ENCODE measurements around the gene LRRC8A.
"Not testable (repeated sequence)": the region's sequence is repeated elsewhere in the genome, so short reads cannot be mapped to it uniquely, and the experiment has no call there.

LRRC8A gene

GRCh38 chr9:128851779-128852600 lies 29.9 kb upstream of the LRRC8A start:
- intact Hi-C loops (cut with DNase I; ENCODE audit: low total_unique reads): loop anchor here (10.0 kb wide), 1 partner anchor 173 kb away; the partner anchor contains the start of gene SH3GLB2
- not testable (repeated sequence) for H3K27ac ChIP-seq, H3K4me3 ChIP-seq, H3K27me3 ChIP-seq, H3K9me3 ChIP-seq, DNase-seq, H3K4me1 ChIP-seq, H3K36me3 ChIP-seq
- TF ChIP-seq CTCF (IDR thresholded peaks at IDR 0.05): peak; percentile 62 to 86

GRCh38 chr9:128852646-128853045 lies 29.3 kb upstream of the LRRC8A start:
- not testable (repeated sequence) for H3K27ac ChIP-seq, DNase-seq, H3K9me3 ChIP-seq, H3K36me3 ChIP-seq, H3K4me3 ChIP-seq, H3K4me1 ChIP-seq, H3K27me3 ChIP-seq
- intact Hi-C loops (cut with DNase I; ENCODE audit: low total_unique reads): loop anchor here (10.0 kb wide), 1 partner anchor 172 kb away; the partner anchor contains the start of gene SH3GLB2

GRCh38 chr9:128854454-128854853 lies 27.5 kb upstream of the LRRC8A start:
- not testable (repeated sequence) for H3K4me3 ChIP-seq, H3K9me3 ChIP-seq, DNase-seq, H3K4me1 ChIP-seq, H3K36me3 ChIP-seq, H3K27ac ChIP-seq, H3K27me3 ChIP-seq
- intact Hi-C loops (cut with DNase I; ENCODE audit: low total_unique reads): loop anchor here (10.0 kb wide), 1 partner anchor 170 kb away; the partner anchor contains the start of gene SH3GLB2

GRCh38 chr9:128858476-128858875 lies 23.5 kb upstream of the LRRC8A start:
- DNase-seq, H3K27ac ChIP-seq, H3K27me3 ChIP-seq, H3K4me3 ChIP-seq, H3K9me3 ChIP-seq, H3K36me3 ChIP-seq: not testable (repeated sequence)
- intact Hi-C loops (cut with DNase I; ENCODE audit: low total_unique reads): loop anchor here (10.0 kb wide), 1 partner anchor 166 kb away; the partner anchor contains the start of gene SH3GLB2
- peaks cover 0 to 31% (median 19%) of the 10 kb centered on the region in 4 donors for H3K4me1 ChIP-seq

- no peak overlapping the region for H3K4me3 ChIP-seq
- H3K36me3 ChIP-seq: no peaks in the 10 kb centered on the region
- no peak for DNase-seq
- H3K27ac ChIP-seq: no peak overlapping the region
- H3K27me3 ChIP-seq: no peaks in the 10 kb centered on the region
- H3K4me1 ChIP-seq: peaks cover 0 to 36% (median 23%) of the 10 kb centered on the region in 4 donors
- no peak for TF ChIP-seq CTCF (IDR thresholded peaks at IDR 0.05)
- H3K9me3 ChIP-seq: no peaks in the 10 kb centered on the region
- intact Hi-C loops (cut with DNase I; ENCODE audit: low total_unique reads): no loop called here
Measured at GRCh38 chr9:128860937-128861336, 21.0 kb upstream of the LRRC8A start.

GRCh38 chr9:128861501-128861900 lies 20.4 kb upstream of the LRRC8A start:
- intact Hi-C loops (cut with DNase I; ENCODE audit: low total_unique reads): no loop called here
- no peak for DNase-seq
- no peaks in the 10 kb centered on the region for H3K27me3 ChIP-seq
- no peaks in the 10 kb centered on the region for H3K36me3 ChIP-seq
- peaks cover 0 to 36% (median 23%) of the 10 kb centered on the region in 4 donors for H3K4me1 ChIP-seq
- no peak overlapping the region for H3K4me3 ChIP-seq
- peak overlapping the region; percentile 67 to 72 for H3K27ac ChIP-seq
- no peaks in the 10 kb centered on the region for H3K9me3 ChIP-seq
- TF ChIP-seq CTCF (IDR thresholded peaks at IDR 0.05): no peak

GRCh38 chr9:128862401-128862851 lies 19.5 kb upstream of the LRRC8A start:
- Histone ChIP-seq H3K27me3 (no peaks in the 10 kb centered on the region), H3K36me3 (no peaks in the 10 kb centered on the region), H3K27ac (peak overlapping the region; percentile 67 to 72), H3K4me1 (peaks cover 0 to 36% (median 23%) of the 10 kb centered on the region in 4 donors), H3K4me3 (no peak overlapping the region), H3K9me3 (no peaks in the 10 kb centered on the region)
- no peak for TF ChIP-seq CTCF (IDR thresholded peaks at IDR 0.05)
- peak in 1 of 2 donors; percentile 77 for DNase-seq
- intact Hi-C loops (cut with DNase I; ENCODE audit: low total_unique reads): loop anchor here (2.0 kb wide), 1 partner anchor 66 kb away; no protein-coding TSS in a partner anchor
